Osteocyte (in vitro differentiated cells): ENCODE measurements around the gene LAMB1. TPM values are rescaled to one million over a fixed set of nuclear protein-coding genes. Genes with fewer than 3 reads are reported as not detected.

Experiments
- DNase-seq: peaks from one replicate; pipeline ENCODE4 v3.0.0; 2021; ENCODE audit warnings: mixed read lengths; ENCODE audit not compliant: unreplicated experiment; ENCODE audit errors: extremely low spot score
- H3K27ac Mint-ChIP-seq: one replicate; pipeline ENCODE4 v1.8.0; 2021; ENCODE audit warnings: mild to moderate bottlenecking, mixed read lengths; ENCODE audit not compliant: unreplicated experiment
- H3K27me3 Mint-ChIP-seq: one replicate; pipeline ENCODE4 v1.8.0; 2021; ENCODE audit warnings: mixed read lengths; ENCODE audit not compliant: unreplicated experiment
- H3K36me3 Mint-ChIP-seq: one replicate; pipeline ENCODE4 v1.8.0; 2021; ENCODE audit warnings: mixed read lengths; ENCODE audit not compliant: unreplicated experiment
- H3K4me1 Mint-ChIP-seq: one replicate; pipeline ENCODE4 v1.8.0; 2021; ENCODE audit warnings: mixed read lengths; ENCODE audit not compliant: unreplicated experiment
- H3K4me3 Mint-ChIP-seq: one replicate; pipeline ENCODE4 v1.8.0; 2021; ENCODE audit warnings: mild to moderate bottlenecking, moderate library complexity, mixed read lengths; ENCODE audit not compliant: unreplicated experiment
- H3K9me3 Mint-ChIP-seq: one replicate; pipeline ENCODE4 v1.8.0; 2021; ENCODE audit warnings: mixed read lengths; ENCODE audit not compliant: unreplicated experiment
- total RNA-seq: library from RNA; stranded (reverse); gene quantifications from 2 replicates; pipeline ENCODE4 v1.2.1, GENCODE V29; 2021
- TF ChIP-seq, protein P1 (sequence below): fragments of 200-600 bp; sonication (generic); IDR thresholded peaks from 2 replicates; pipeline ENCODE4 v1.5.0; 2021; ENCODE audit warnings: antibody characterized with exemption, mild to moderate bottlenecking, moderate library complexity

LAMB1 gene
- total RNA-seq, 1 donor from 2014 or later = 1,014 TPM

DNA sequence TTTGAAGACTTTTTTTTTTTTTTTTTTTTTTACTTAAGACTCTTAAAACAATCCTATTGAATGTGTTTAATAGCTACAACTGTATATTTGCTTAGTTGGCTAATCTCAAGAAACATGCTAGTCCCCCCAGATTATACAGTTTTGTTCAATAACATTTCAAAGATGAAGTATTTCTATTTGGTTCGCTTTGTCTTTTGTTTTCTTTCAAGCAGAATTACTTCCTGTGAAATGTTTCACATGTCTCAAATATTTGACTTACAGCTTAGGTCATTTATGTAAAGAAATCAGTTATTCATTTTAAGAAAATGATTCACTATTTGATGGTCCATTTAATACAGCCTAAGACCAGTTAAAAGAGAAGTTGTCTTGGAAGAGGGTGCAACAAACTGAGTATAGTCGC, 12.8 kb upstream of the LAMB1 start:
- TF ChIP-seq, protein P1, sequence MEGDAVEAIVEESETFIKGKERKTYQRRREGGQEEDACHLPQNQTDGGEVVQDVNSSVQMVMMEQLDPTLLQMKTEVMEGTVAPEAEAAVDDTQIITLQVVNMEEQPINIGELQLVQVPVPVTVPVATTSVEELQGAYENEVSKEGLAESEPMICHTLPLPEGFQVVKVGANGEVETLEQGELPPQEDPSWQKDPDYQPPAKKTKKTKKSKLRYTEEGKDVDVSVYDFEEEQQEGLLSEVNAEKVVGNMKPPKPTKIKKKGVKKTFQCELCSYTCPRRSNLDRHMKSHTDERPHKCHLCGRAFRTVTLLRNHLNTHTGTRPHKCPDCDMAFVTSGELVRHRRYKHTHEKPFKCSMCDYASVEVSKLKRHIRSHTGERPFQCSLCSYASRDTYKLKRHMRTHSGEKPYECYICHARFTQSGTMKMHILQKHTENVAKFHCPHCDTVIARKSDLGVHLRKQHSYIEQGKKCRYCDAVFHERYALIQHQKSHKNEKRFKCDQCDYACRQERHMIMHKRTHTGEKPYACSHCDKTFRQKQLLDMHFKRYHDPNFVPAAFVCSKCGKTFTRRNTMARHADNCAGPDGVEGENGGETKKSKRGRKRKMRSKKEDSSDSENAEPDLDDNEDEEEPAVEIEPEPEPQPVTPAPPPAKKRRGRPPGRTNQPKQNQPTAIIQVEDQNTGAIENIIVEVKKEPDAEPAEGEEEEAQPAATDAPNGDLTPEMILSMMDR = no peak
- Mint-ChIP-seq H3K9me3 (no peaks in the 10 kb centered on the region), H3K27ac (peak overlapping the region; percentile 86), H3K27me3 (no peaks in the 10 kb centered on the region), H3K4me1 (peaks cover 53% of the 10 kb centered on the region), H3K36me3 (no peaks in the 10 kb centered on the region), H3K4me3 (no peak overlapping the region)
- DNase-seq = no peak

DNA sequence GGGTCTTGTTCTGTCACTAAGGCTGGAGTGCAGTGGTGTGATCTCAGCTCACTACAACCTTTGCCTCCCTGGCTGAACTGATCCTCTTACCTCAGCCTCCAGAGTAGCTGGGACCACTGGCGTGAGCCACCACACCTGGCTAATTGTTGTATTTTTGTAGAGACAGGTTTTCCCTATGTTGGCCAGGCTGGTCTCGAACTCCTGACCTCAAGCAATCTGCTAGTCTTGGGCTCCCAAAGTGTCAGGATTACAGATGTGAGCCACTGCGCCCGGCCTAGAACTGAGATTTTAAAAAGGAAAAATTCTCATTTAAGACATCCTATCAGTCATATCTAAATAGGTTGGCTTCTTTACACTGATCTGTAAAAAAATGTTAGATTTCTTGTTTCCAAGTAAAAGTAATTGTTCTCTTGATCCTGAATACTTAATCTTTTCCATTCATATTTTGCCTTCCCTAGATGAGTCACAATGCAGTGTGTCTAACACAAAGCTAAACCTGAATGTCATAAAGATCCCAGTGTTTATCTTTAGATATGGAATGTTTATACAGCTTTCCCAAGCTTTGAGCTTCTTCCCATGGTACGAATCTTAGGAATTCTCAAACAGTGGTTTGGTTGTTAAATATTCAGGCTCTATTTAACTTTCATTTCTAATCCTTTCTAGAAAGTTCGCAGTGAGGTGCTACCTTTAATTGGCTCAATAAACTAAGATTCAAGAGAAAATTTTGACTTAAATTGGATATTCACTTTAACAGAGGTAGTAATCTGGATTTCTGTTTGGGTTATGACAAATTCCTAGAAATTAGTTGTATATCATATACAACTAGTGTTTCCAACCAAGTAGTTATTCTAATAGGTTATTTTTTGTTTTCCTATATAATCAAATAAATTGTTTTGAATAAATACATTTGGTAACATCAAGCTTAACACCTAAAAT, 12.1 kb upstream of the LAMB1 start:
- peaks cover 58% of the 10 kb centered on the region for H3K4me1 Mint-ChIP-seq
- DNase-seq = no peak

DNA sequence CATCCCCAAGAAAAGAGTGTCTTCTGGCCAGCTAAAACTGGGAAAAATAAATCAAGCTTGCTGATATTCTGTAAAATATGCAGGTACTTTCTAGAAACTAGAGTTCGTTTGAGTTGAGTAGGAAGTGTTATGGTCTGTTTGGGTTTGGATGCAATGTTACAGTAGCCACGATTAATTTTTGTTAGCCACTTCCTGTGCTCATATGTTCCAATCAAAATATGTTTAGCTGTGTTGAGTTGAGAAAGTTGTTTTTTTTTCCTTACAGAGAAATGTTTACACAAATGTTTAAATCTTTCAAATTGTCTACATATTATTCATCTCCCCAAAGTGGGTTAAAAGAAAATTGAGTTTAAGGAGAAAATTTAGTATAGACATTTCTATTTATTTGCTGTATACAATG, 11.3 kb upstream of the LAMB1 start:
- H3K27ac Mint-ChIP-seq = peak overlapping the region; percentile 86

More for the DNA sequence above, 12.1 kb upstream of the LAMB1 start:
- Mint-ChIP-seq H3K36me3 (no peaks in the 10 kb centered on the region), H3K27me3 (no peaks in the 10 kb centered on the region), H3K4me3 (peak overlapping the region; percentile 22), H3K9me3 (no peaks in the 10 kb centered on the region), H3K27ac (peak overlapping the region; percentile 86)
- TF ChIP-seq, protein P1 = no peak

DNA sequence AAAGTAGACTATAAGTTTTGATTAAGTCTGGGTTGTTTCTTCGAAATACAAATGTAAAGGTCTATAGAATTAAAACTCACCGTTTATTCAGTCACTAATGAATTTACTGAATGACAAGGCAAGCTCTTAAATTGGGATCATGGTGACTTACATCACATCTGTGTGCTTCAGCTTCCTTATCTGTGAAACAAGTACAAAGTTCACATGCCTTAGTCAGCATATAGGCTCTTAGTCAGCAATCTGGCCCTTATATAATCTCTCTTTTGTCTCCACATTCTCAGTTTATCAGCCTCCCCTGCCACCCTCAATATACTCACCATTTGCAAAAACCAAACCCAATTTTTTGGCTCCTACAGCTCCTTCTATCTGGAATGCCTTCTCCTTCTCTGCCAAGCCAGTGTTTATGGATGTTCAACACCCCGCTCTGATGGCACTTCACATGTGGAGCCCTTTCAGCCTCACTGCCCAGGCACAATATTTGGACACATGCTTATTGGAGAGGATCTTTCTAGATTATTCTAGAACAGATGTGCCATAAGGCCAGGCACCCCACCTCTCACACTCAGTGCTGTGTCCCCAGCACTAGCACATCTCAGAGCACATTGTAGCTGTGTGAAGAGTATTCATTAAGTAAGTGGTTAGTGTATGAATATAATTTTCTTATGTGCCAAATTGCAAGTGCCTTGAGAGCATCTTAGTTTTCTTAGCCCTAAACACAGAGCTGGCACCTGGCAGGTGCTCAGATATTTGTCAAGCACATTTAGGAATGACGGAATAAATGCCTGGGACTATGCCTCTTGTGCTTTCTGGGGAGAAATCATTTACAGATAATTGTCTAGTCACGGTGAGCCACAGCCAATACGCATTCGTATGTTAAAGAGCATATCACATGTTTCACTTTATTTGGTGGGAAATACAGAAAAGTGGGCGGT, 9.8 kb upstream of the LAMB1 start:
- no peak overlapping the region for H3K4me3 Mint-ChIP-seq
- H3K36me3 Mint-ChIP-seq = no peaks in the 10 kb centered on the region
- peaks cover 63% of the 10 kb centered on the region for H3K4me1 Mint-ChIP-seq
- H3K9me3 Mint-ChIP-seq = no peaks in the 10 kb centered on the region
- TF ChIP-seq, protein P1 = no peak
- no peak for DNase-seq
- no peaks in the 10 kb centered on the region for H3K27me3 Mint-ChIP-seq
- H3K27ac Mint-ChIP-seq = no peak overlapping the region

More for the DNA sequence above, 11.3 kb upstream of the LAMB1 start:
- DNase-seq = no peak
- H3K36me3 Mint-ChIP-seq = no peaks in the 10 kb centered on the region
- H3K4me1 Mint-ChIP-seq = peaks cover 58% of the 10 kb centered on the region
- no peaks in the 10 kb centered on the region for H3K9me3 Mint-ChIP-seq
- H3K27me3 Mint-ChIP-seq = no peaks in the 10 kb centered on the region
- TF ChIP-seq, protein P1 = no peak
- no peak overlapping the region for H3K4me3 Mint-ChIP-seq
